K562 (cell line): ENCODE data around the gene SORT1. TPM values are rescaled to one million over a fixed set of nuclear protein-coding genes. Genes with fewer than 3 reads are reported as not detected.
A peak's percentile ranks its signal among the peaks of the same experiment; 100 is the strongest.

ENCODE experiments used
- CBX1 ChIP-seq: sonication (generic); IDR thresholded peaks from 2 replicates; pipeline ENCODE4 v1.6.1; 2016; ENCODE audit warnings: antibody characterized with exemption, low read depth, mild to moderate bottlenecking
- E2F3 ChIP-seq: fragments of 250-450 bp; sonication (Bioruptor Pico); IDR thresholded peaks from 2 replicates; pipeline ENCODE4 v1.4.0; 2020; ENCODE audit warnings: mild to moderate bottlenecking
- EWSR1 ChIP-seq: fragments of 450-650 bp; IDR thresholded peaks from 2 replicates; pipeline ENCODE4 v1.6.1; 2018; ENCODE audit warnings: borderline replicate concordance, mild to moderate bottlenecking, low read depth, moderate library complexity; ENCODE audit not compliant: partially characterized antibody
- HSF4 ChIP-seq: fragments of 250-450 bp; sonication (Bioruptor Pico); IDR thresholded peaks from 2 replicates; pipeline ENCODE4 v2.1.2; 2022; ENCODE audit warnings: mild to moderate bottlenecking, moderate library complexity, borderline replicate concordance
- MEIS2 ChIP-seq: fragments of 450-650 bp; IDR thresholded peaks from 2 replicates; pipeline ENCODE4 v1.6.1; 2014; ENCODE audit warnings: mild to moderate bottlenecking; ENCODE audit not compliant: partially characterized antibody
- NCOA6 ChIP-seq: fragments of 450-650 bp; IDR thresholded peaks from 2 replicates; pipeline ENCODE4 v1.6.1; 2017; ENCODE audit warnings: mild to moderate bottlenecking
- NKRF ChIP-seq: fragments of 450-650 bp; IDR thresholded peaks from 2 replicates; pipeline ENCODE4 v1.6.1; 2016; ENCODE audit warnings: borderline replicate concordance
- POLR2H ChIP-seq: IDR thresholded peaks from 2 replicates; pipeline ENCODE4 v1.6.1; 2016; ENCODE audit warnings: missing genetic modification characterization, low read depth, mild to moderate bottlenecking, control low read depth, missing compliant biosample characterization, moderate library complexity
- RAD51 ChIP-seq: fragments of 450-650 bp; IDR thresholded peaks from 2 replicates; pipeline ENCODE4 v1.7.1; 2016; ENCODE audit warnings: low read depth, mild to moderate bottlenecking, borderline replicate concordance
- SIN3A ChIP-seq, 2 experiments: fragments of 150-350 bp in 1 of 2; IDR thresholded peaks; 2 replicates each; pipeline ENCODE4 v1.6.1; 2011 to 2016; ENCODE audit warnings: borderline replicate concordance in 2 of 2, low read depth in 2 of 2, low read length in 2 of 2, mild to moderate bottlenecking in 2 of 2, moderate library complexity in 2 of 2; ENCODE audit not compliant: control insufficient read depth in 1 of 2
- TCF7 ChIP-seq: sonication (generic); IDR thresholded peaks from 2 replicates; pipeline ENCODE4 v1.6.1; 2016; ENCODE audit warnings: antibody characterized with exemption, borderline replicate concordance
- ZBTB8A ChIP-seq: fragments of 450-650 bp; IDR thresholded peaks from 2 replicates; pipeline ENCODE4 v1.6.1; 2018; ENCODE audit warnings: mild to moderate bottlenecking, moderate library complexity; ENCODE audit not compliant: partially characterized antibody
- ZFP36 ChIP-seq: fragments of 150-350 bp; IDR thresholded peaks from 2 replicates; pipeline ENCODE4 v1.6.1; 2018; ENCODE audit warnings: low read length, low read depth; ENCODE audit not compliant: partially characterized antibody
- ZNF395 ChIP-seq: fragments of 200-800 bp; sonication (Bioruptor generic); IDR thresholded peaks from 2 replicates; pipeline ENCODE4 v1.6.1; 2017; ENCODE audit warnings: missing genetic modification characterization, missing compliant biosample characterization
- ZNF766 ChIP-seq: fragments of 200-800 bp; sonication (Bioruptor generic); conservative IDR thresholded peaks from 2 replicates; pipeline ENCODE4 v1.6.1; 2016; ENCODE audit warnings: missing genetic modification characterization, missing compliant biosample characterization
- ZNF778 ChIP-seq: fragments of 450-650 bp; formaldehyde crosslinking; IDR thresholded peaks from 2 replicates; pipeline ENCODE4 v1.4.0; 2020; ENCODE audit warnings: mild to moderate bottlenecking, moderate library complexity
- polyA plus RNA-seq, 8 experiments: library from polyadenylated mRNA; depleted of rRNA in 4 of 8; stranded (reverse) in 5 of 8; unstranded in 3 of 8; fragments of >200 nt; fragmentation: Nextera tagmentation in 2 of 8; fragmentation: Illumina TruSeq in 1 of 8; extraction: Ambion mirVana in 2 of 8; extraction: Trizol in 1 of 8; gene quantifications; 2 replicates each; pipeline versions ENCODE4 v1.2.1 to v1.2.3, GENCODE V29; 2011 to 2014; ENCODE audit warnings: inconsistent platforms in 1 of 8, missing spikeins in 1 of 8
- total RNA-seq, 7 experiments: library from RNA; depleted of rRNA in 6 of 7; stranded (reverse); fragments of >200 nt in 6 of 7; fragmentation: Illumina TruSeq in 2 of 7; extraction: Trizol in 2 of 7; gene quantifications; 2 replicates each; pipeline versions ENCODE4 v1.2.1 to v1.2.3, GENCODE V29; 2011 to 2021; ENCODE audit warnings: low replicate concordance in 1 of 7
- TF ChIP-seq, protein P1 (sequence below): sonication (generic); formaldehyde crosslinking; IDR thresholded peaks from 2 replicates; pipeline ENCODE4 v1.9.0; 2022; ENCODE audit warnings: mild to moderate bottlenecking, missing genetic modification reagents
- TF ChIP-seq, protein P2 (sequence below): fragments of 450-650 bp; IDR thresholded peaks from 2 replicates; pipeline ENCODE4 v1.7.1; 2018; ENCODE audit warnings: mild to moderate bottlenecking, low read depth; ENCODE audit not compliant: partially characterized antibody

The SORT1 gene
- total and polyA plus RNA-seq, 9 of the 15 experiments (the other 6 are each of a cell fraction or from before 2014, with no cell fraction given) = 27.4 to 112 (median 65.0) TPM

GRCh38 chr1:109399326-109399957 lies 1.7 kb upstream of the SORT1 start (continued):
- no peak for TF ChIP-seq EWSR1
- no peak for TF ChIP-seq ZFP36
- TF ChIP-seq, protein P1, sequence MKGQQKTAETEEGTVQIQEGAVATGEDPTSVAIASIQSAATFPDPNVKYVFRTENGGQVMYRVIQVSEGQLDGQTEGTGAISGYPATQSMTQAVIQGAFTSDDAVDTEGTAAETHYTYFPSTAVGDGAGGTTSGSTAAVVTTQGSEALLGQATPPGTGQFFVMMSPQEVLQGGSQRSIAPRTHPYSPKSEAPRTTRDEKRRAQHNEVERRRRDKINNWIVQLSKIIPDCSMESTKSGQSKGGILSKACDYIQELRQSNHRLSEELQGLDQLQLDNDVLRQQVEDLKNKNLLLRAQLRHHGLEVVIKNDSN (CRISPR knock-in tag) = no peak
- no peak for TF ChIP-seq NCOA6
- no peak for TF ChIP-seq SIN3A (IDR thresholded peaks at IDR 0.05; ENCODE audit: borderline replicate concordance in 2 of 2, control insufficient read depth in 1 of 2, low read depth in 2 of 2, low read length in 2 of 2)
- 0 out of 2 replicates have a peak, but pooled peaks have one; percentile 5 for TF ChIP-seq ZNF778 (CRISPR knock-in tag)
- no peak for TF ChIP-seq E2F3 (CRISPR knock-in tag)
- peak; percentile 98 for TF ChIP-seq MEIS2
- TF ChIP-seq POLR2H (tag) = peak; percentile 71
- TF ChIP-seq CBX1 = no peak
- TF ChIP-seq HSF4 (CRISPR knock-in tag) = no peak
- TF ChIP-seq ZNF766 (CRISPR knock-in tag) = no peak
- TF ChIP-seq, protein P2, sequence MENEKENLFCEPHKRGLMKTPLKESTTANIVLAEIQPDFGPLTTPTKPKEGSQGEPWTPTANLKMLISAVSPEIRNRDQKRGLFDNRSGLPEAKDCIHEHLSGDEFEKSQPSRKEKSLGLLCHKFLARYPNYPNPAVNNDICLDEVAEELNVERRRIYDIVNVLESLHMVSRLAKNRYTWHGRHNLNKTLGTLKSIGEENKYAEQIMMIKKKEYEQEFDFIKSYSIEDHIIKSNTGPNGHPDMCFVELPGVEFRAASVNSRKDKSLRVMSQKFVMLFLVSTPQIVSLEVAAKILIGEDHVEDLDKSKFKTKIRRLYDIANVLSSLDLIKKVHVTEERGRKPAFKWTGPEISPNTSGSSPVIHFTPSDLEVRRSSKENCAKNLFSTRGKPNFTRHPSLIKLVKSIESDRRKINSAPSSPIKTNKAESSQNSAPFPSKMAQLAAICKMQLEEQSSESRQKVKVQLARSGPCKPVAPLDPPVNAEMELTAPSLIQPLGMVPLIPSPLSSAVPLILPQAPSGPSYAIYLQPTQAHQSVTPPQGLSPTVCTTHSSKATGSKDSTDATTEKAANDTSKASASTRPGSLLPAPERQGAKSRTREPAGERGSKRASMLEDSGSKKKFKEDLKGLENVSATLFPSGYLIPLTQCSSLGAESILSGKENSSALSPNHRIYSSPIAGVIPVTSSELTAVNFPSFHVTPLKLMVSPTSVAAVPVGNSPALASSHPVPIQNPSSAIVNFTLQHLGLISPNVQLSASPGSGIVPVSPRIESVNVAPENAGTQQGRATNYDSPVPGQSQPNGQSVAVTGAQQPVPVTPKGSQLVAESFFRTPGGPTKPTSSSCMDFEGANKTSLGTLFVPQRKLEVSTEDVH = no peak
- TF ChIP-seq ZBTB8A = no peak
- TF ChIP-seq TCF7 = no peak
- TF ChIP-seq ZNF395 (CRISPR knock-in tag) = no peak
- no peak for TF ChIP-seq NKRF
- no peak for TF ChIP-seq RAD51
